KOPT-K1 (cell line): ENCODE data around the gene SIAH1.
A peak's percentile ranks its signal among the peaks of the same experiment; 100 is the strongest.
"Not testable (repeated sequence)": the region's sequence is repeated elsewhere in the genome, so short reads cannot be mapped to it uniquely, and the experiment has no call there.

Source experiments
- H3K27ac ChIP-seq: fragments of 200-600 bp; sonication (generic); 2 replicates; pipeline ENCODE4 v1.5.1; 2016; ENCODE audit warnings: antibody characterized with exemption, mild to moderate bottlenecking, low read depth, low read length; ENCODE audit not compliant: poor library complexity, severe bottlenecking
- H3K36me3 ChIP-seq: fragments of 200-600 bp; sonication (generic); 2 replicates; pipeline ENCODE4 v1.5.1; 2017; ENCODE audit warnings: antibody characterized with exemption, mild to moderate bottlenecking, low read length, moderate library complexity; ENCODE audit not compliant: insufficient read depth
- H3K9me3 ChIP-seq: fragments of 200-600 bp; sonication (generic); 2 replicates; pipeline ENCODE4 v1.5.1; 2017; ENCODE audit warnings: antibody characterized with exemption, low read length, mild to moderate bottlenecking; ENCODE audit not compliant: insufficient read depth, poor library complexity, severe bottlenecking

SIAH1 gene

GRCh38 chr16:48385253-48386150 is at the start of gene SIAH1:
Gene SIAH1 (minus strand): TSS chr16:48385413. CDS start chr16:48362428, 22,985 bp downstream.
- no peaks in the 10 kb centered on the region for H3K9me3 ChIP-seq
- no peaks in the 10 kb centered on the region for H3K36me3 ChIP-seq
- peak within 1 kb of the TSS; percentile 77 for H3K27ac ChIP-seq

- Histone ChIP-seq H3K27ac (no peak overlapping the region), H3K36me3 (no peaks in the 10 kb centered on the region), H3K9me3 (no peaks in the 10 kb centered on the region)
Measured at GRCh38 chr16:48434653-48435317, 49.6 kb upstream of the SIAH1 start.

- Histone ChIP-seq H3K36me3 (no peaks in the 10 kb centered on the region), H3K27ac (no peak overlapping the region)
Measured at GRCh38 chr16:48433850-48434530, 48.8 kb upstream of the SIAH1 start.

GRCh38 chr16:48433116-48433849 is 48.1 kb upstream of the SIAH1 start:
- H3K36me3 ChIP-seq: no peaks in the 10 kb centered on the region
- no peak overlapping the region for H3K27ac ChIP-seq
- no peaks in the 10 kb centered on the region for H3K9me3 ChIP-seq

More at GRCh38 chr16:48433850-48434530, 48.8 kb upstream of the SIAH1 start:
- H3K9me3 ChIP-seq: no peaks in the 10 kb centered on the region

GRCh38 chr16:48432136-48432535 is 46.9 kb upstream of the SIAH1 start:
- no peak overlapping the region for H3K27ac ChIP-seq
- H3K9me3 ChIP-seq: no peaks in the 10 kb centered on the region
- H3K36me3 ChIP-seq: no peaks in the 10 kb centered on the region

GRCh38 chr16:48430890-48431289 is 45.7 kb upstream of the SIAH1 start:
- Histone ChIP-seq H3K36me3 (no peaks in the 10 kb centered on the region), H3K9me3 (no peaks in the 10 kb centered on the region), H3K27ac (no peak overlapping the region)

GRCh38 chr16:48426244-48427141 is 41.3 kb upstream of the SIAH1 start:
- no peaks in the 10 kb centered on the region for H3K9me3 ChIP-seq
- no peaks in the 10 kb centered on the region for H3K36me3 ChIP-seq
- no peak overlapping the region for H3K27ac ChIP-seq

GRCh38 chr16:48422537-48422936 is 37.3 kb upstream of the SIAH1 start:
- Histone ChIP-seq H3K9me3 (no peaks in the 10 kb centered on the region), H3K27ac (no peak overlapping the region), H3K36me3 (no peaks in the 10 kb centered on the region)

- no peak overlapping the region for H3K27ac ChIP-seq
Measured at GRCh38 chr16:48421741-48422140, 36.5 kb upstream of the SIAH1 start.

GRCh38 chr16:48420437-48420836 is 35.2 kb upstream of the SIAH1 start:
- Histone ChIP-seq H3K27ac (no peak overlapping the region), H3K9me3 (no peaks in the 10 kb centered on the region), H3K36me3 (no peaks in the 10 kb centered on the region)

More at GRCh38 chr16:48421741-48422140, 36.5 kb upstream of the SIAH1 start:
- Histone ChIP-seq H3K9me3 (no peaks in the 10 kb centered on the region), H3K36me3 (no peaks in the 10 kb centered on the region)

- H3K9me3 ChIP-seq, H3K36me3 ChIP-seq, H3K27ac ChIP-seq: not testable (repeated sequence)
Measured at GRCh38 chr16:48416617-48417016, 31.4 kb upstream of the SIAH1 start.

- no peaks in the 10 kb centered on the region for H3K36me3 ChIP-seq
- no peak overlapping the region for H3K27ac ChIP-seq
- H3K9me3 ChIP-seq: no peaks in the 10 kb centered on the region
Measured at GRCh38 chr16:48413272-48413671, 28.1 kb upstream of the SIAH1 start.

- no peaks in the 10 kb centered on the region for H3K9me3 ChIP-seq
- no peak overlapping the region for H3K27ac ChIP-seq
- no peaks in the 10 kb centered on the region for H3K36me3 ChIP-seq
Measured at GRCh38 chr16:48409839-48410632, 24.8 kb upstream of the SIAH1 start.
